Activated T-cell treated with anti-CD3 and anti-CD28 coated beads, Interleukin-2, amount 50 U/mL, for 48 hours (primary cell): ENCODE results near the gene FOXL3.

ENCODE experiments used
- DNase-seq, 2 experiments: peaks; one replicate each; pipeline ENCODE4 v3.0.0-alpha.2; 2020

Gene FOXL3

DNA sequence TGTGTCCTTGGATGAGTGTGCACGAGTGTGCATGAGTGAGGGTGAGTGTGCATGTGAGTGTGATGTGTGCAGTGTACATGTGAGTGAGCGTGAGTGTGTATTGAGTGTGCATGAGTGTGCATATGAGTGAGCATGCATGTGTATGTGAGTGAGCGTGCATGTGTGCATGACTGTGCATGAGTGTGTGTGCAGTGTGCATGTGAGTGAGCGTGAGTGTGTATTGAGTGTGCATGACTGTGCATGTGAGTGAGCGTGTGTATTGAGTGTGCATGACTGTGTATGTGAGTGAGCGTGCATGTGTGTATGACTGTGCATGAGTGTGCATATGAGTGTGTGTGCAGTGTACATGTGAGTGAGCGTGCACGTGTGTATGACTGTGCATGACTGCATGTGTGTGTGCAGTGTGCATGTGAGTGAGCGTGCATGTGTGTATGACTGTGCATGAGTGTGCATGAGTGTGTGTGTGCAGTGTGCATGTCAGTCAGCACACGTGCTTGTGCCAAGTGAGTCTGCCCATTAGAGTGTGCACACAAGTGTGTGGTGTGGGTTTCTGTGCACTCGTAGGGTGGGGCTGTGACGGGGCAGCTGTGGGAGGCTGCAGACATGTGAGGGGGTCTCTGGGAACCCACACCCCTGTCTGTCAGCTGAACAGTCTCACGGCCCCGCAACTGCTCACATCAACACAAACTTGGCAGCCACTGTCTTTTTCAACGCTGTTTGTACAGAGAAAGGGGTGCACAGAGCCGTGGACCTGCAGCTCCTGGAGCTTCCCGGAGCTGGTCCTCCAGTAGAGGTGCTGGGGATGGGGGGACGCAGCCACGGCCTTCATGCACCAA lies 14.8 kb downstream of the FOXL3 start:
- no peak for DNase-seq

DNA sequence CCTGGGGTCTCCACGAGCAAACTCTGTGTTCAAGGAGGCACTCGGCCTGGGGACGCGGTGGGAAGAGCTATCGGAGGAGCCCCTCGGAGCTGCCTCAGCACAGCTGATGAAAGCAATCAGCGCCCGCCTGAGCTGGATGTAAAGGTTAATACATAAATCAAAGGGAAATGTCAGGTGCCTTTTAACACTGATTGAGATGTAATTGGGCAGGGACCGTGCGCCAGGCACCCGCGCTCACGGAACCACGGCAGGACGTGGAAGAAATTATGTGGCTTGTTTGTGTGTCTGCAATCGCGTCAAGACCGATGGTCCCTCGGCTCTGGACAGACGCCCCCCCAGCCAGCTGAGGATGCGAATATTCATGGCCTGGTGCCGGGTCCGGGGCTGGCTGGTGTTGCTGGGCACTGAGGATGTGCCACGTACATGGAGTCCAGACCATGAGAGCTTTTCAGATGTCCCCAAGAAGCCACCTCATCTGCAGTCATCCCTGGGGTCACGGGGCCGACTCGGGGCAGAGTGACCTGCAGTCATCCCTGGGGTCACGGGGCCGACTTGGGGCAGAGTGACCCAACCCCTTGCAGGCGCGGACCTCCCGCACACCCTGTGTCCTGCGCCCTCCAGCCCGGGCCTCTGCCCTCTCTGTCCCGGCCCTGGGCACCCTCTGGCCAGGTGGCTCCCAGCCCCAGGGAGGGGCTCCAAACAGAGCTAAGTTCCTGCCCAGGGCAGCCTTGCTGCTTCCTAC lies 15.6 kb downstream of the FOXL3 start:
- DNase-seq, result no peak

DNA sequence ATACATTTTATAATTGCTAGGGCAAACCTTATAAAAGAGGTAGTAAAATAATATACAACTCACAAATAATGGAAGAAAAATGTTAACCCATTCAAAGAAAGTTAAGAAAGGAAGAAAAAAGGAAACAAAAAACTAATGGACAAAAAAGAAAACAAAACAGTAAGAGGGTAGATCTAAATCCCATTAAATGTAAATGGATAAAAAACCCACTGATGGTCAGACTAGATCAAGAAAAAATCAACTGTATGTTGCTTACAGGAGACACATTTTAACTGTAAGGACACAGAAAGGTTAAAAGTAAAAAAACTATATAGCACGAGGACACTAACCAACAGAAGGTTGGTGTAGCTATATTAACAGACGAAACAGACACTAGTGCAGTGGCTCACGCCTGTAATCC lies 18.0 kb downstream of the FOXL3 start:
- DNase-seq, result no peak

DNA sequence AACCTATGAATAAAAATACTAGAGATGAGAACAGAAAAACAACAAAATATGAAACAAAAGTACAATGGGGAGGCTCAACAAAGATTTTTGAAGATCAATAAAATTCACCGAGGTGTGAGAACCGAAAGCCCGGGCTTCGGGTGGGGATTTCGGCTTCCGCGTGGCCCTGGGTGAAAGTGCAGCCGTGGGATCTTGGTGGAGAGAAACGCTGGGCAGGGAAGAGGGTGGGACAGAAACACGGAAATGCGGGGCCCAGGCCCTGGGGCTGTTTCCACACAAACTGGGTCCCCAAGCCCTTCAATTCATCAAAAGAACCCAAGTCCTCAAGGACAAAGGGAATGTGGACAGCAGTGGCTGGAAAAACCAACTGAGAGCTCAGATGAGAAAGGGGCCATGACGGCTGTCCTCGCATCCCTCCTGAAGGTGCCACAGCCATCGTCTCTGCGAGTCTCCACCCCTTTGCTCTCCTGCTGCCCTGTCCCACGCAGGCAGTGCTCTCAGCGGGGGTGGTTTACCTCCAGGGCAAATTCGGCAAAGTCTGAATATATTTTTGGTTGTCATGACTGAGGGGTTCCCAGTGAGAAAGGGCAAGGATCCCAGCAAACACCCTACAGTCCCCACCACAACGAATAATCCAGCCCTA lies 19.7 kb downstream of the FOXL3 start:
- DNase-seq, result no peak

DNA sequence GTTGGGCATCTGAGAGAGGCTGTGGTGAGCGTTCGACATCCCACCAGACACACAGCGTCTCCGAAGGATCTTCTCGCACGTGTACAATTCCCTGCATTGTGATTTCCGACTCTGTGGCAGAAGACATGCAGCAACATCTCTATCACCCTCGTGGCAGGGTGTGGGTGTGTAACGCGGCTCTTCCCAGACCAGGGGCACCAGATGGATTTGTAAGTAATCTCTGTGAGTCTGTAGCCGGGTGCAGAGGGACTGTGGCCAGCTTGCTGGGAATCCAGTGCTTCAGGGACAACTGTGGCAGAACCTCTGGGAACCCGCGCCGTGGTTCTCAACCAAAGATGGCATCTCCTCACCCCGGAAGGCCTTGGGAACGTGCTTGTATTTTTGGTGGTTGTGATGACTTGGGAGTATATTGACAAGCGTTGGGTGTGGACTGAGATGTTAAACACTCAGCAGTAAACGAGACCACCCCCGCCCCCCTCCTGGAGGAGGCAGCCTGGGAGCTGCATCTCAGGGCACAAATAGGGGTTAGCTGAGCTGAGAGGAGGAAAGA lies 21.2 kb downstream of the FOXL3 start:
- no peak for DNase-seq

DNA sequence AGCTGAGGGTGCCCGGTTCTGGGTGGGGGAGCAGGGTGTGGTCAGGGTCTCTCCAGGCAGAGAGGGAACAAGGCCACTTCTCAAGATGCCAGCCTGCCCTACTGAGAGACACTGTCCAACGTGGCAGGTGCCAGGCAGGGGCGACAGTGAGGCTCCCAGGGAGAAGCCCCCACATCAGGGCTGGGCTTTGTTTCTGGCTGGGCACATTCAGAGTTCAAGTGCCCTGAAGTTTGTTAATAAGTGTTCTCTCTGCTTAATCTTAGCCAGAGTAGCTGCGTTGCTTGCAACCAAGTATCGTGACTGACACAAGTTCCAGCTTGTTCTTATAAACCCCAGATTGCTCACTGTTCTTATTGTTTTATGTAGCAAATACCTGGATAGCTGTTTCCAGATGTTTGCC lies 21.8 kb downstream of the FOXL3 start:
- no peak for DNase-seq

DNA sequence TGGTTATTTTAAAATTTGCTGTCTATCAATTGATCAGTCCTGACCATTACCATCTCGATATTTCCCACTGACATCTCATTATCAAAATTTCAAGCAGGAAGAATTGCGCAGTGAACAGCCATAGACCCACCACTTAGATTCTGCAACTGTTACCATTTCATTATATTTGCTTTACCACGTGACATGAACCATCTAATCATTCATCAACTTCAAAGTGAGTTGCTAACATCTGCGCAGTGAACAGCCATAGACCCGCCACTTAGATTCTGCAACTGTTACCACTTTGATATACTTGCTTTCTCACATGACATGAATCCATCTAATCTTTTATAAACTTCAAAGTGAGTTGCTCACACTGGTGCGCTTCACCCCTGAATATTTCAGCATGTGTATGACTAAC lies 22.5 kb downstream of the FOXL3 start:
- DNase-seq, result no peak

DNA sequence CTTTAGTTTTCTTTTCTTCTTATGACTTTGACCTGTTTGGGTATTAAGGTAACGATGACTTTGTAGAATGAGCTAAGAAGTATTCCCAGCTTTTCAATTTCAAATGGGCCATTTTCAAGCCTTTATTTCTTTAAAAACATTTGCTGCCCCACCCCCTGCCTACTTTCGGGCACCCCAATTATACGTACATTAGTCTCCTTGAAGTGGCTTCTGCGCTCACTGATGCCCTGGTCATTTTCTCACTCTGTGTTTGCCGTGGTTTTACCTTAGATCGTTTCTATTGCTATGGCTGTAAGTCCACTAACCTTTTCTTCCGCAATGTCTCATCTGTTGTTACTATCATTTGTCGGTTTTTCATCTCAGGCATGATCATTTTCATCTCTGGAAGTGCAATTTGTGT lies 24.9 kb downstream of the FOXL3 start:
- no peak for DNase-seq

DNA sequence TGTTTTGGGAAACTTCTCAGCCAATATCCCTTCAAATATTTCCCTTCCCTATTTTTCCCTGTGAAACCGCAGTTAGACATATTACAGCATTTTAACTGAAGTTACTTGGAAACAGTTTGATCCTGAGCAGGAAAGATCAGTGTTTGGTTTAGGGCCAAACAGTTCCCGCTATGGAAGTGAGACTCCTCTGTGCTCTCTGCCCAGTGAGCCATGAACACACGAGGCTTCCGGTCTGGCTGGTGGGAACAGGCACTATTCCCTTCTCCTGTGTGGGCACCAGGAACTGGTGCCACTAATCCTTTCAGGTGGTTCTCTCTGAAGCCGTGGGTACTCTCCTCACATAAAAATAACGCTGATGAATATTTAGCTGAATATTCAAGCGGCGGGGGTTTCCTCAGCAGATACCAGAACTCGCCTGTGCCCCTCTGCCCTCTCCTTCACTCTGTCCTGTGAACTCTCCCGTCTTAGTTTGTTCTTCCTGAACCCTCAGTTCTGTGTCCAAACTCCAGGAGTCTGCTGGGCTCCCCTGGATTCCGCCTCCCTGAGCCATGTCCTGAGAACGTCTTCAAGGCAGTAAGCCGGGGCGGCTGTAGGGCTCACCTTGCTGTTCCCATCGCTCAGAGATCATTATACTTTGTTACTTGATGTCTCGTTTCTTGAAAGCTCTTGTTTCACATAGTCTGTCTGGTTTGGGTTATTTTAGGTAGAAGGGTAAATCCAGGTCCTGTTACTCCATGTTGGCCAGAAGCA lies 25.7 kb downstream of the FOXL3 start:
- DNase-seq, result no peak

DNA sequence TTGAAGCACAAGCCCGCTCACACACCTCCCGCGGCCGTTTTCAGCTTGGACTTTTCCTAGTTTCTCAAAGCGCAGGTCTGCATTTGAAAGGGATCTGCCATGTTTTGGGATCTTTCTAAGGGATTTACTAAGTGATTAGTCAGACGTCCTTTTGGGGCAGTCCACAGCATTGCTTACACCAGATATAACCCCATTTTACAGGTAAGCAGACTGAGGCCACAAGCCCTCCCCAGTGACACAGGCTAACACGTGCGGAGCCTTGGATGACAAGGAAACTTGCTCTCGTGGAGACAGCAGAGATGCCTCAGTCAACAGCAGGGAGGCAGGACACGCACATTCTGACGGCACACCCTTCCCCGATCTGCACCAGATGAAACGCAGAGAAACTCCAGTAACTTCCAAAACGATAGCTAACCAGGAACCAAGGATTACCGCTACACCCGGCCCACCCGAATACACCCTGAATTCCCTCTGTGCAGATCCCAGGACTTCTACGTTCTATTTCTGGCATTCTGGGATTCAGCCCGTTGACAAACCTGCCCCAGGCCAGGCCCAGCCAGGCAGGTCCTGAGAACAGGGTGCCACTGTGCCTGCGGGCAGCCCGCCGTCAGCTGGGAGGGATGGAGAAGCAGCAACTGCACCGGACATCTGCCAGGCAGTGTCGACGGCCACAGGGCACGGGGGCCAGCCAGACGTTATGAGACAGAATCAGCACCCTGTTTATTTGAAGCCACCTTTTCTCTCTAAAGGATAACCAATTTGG lies 27.9 kb downstream of the FOXL3 start:
- DNase-seq, result no peak

DNA sequence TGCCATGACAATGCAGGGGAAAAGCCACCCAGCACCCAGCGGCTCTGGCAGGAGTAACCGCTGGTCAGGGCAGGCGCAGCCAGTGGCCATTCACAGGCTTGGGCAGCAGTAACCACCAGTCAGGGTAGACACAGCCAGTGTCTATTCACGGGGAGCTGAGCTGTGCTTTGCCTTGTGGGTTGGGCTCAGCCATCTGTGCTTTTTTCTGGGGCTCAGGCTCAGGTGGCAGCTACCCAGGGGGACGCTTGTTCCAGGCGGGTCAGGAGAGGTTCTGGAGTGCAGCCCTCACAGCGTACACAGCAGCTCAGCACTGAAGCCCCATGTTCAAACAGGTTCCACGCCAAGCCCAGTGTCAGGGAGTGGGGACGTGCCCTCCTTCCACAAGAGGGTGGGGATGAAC lies 28.5 kb downstream of the FOXL3 start:
- DNase-seq, result no peak

DNA sequence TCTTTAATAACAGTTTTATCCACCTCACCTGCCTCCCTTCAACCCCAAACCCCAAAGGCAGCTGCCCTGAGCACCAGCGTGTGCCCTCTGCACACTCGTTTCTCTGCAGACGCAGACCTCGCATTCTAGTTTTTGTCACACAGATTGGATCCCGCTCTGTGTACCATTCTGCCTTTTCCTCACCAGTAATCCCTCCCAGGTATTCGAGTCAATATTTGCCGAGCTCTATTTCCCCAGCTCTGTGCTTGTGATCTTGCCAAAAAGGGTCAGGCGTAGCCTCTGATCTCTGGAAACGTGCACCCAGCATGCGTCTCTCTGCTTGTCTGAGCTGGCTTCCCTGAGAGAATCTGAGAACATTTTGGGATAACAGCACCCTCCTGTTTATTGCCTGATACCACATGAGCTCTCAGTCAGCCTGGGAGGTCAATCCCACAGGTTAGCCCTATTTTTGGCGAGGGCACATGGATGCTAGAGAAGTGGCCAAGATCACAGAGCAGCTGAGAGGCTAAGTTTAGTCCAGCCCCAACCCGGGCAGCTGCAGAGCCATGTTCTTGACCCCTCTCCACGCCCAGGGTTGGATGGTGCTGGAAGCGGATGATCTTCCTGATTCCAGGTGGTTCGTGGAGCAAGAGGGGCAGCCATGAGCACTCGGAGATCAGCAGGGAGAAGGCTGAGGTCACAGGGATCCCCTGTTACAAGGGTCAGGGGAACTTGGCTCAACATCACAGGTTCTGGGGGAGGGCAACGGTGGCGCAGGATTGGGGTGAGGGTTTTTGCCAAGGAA lies 29.1 kb downstream of the FOXL3 start:
- no peak for DNase-seq

DNA sequence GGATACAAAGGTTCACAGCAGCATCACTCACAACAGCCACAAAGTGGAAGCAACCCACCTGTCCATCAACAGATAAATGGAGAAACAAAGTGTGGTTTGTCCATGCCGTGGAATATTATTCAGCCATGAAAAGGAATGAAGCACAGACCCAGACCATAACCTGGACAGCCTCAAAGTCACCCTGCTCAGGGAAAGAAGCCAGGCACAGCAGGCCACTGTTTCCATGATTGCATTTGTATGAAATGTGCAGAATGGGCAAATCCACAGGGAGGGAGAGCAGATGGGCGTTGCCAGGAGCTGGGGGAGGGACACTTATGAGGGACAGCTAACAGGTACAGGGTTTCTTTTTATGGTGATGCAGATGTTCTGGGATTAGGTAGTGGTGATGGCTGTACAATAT lies 30.3 kb downstream of the FOXL3 start:
- no peak for DNase-seq

DNA sequence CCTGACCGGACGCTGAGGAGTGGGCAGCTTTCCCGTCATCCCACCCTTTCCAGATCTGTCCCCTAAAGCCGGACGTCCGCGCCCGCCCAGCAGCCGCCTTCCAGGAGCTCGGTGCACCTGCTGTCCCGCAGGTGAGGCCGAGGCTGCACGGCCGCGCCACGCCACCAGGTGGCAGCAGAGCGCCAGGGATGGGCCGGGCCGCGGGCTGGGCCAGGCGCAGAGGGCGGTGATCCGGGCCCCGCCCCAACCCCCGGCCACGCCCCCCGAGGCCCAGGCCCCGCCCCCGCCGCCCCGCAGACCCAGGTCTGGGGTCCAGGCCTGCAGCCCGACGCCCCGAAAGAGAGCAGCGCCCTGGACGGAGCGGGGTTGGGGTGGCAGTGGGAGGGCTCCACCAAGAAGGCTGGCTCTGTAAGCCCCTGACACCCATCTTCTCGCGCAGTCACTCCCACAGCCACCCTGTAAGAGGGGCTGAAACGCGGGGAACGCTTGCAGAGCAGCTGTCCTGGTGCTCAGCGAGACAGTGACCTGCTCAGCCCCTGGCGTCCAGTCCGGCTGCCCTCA lies 32.2 kb downstream of the FOXL3 start:
- DNase-seq, result peak; percentile 93

DNA sequence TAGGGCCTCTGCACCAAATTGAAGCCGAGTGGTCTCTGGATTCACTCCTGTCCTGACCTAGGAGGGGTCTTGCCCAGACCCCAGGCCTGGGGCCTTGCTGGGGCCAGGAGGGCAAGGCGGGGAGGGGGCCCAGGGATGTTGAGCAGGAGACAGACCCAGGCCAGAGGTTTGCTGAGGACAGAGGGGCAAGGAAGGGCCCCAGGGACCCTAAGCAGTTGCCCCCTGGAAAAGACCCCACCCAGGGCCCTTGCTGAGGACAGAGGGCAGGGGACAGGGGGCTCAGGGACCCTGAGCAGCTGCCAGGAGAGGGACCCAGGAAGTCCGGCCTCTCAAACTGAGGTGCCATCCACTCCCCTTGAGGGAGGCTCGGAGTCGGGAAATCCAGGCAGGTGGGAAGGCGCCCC lies 32.7 kb downstream of the FOXL3 start:
- DNase-seq, result no peak

DNA sequence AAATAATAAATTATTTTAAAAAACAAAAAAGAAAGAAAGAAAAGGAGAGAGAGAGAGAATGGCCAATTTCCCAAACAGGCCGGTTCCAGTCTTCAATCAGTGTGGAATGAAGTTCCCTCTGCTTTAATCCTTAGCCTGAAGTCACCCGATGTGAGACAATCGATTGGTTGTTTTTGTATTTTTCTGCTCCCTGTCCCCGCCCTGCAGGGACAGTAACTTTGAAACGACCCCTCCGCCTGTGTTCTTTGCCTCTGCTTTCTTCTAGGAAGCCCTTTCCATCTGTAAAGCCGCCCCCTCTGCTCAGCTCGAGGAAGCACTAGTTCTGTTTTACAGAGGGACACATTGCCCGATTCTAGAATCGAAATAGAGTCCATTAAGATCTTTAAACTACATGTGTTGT lies 33.4 kb downstream of the FOXL3 start:
- no peak for DNase-seq

DNA sequence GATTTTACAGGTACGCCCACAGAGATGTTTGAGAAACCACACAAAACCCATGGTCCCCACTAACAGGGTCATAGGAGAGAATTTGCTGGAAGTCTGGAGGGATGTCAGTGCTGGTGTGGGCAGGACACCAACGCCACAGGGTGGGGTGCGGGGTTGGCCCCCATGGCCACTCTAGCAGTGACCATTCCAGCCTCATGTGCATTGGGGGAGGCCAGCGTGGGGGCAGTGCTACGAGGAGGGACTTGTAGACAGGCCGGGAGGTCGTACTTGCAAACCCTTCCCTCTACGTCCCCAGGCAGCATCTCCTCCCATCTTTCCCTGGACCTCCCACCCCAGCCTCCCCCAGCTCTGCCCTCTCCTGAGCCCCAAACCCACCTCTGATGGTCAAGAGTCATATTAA lies 34.0 kb downstream of the FOXL3 start:
- no peak for DNase-seq

DNA sequence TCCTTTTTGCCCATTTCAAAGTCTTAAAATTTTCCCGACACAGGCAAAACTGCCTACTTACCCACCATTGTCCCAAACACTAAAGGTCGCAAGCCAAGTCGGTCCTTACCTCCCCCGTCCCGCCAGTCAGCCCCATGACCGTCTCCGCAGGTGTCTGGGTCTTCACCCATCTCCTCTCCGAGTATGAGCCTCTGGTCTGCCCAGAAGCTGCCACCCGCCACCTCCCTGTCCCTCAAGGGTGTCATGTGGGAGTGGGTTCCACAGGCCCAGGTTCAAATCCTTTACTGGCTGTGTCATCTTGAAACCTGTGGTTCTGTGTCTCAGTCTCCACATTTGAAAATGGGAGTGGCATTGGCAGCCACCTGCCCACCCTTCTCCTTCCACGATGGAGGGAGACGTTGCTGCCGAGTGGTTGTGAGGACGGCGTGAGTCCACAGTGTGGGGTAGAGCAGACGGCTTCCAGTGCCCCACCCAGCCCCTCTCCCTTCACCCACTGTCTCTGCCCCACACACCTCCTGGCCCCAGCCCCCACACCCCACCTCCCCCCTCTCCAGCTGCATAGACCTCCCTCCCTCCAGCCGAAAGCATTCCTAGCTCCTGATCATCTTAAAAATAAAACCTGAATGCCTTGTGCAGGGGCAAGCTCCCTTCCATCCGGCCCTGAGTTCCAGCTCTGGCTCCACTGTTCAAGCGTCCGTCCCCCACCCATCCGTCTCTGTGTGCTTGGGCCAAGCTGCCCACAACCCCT lies 35.3 kb downstream of the FOXL3 start:
- DNase-seq, result no peak

DNA sequence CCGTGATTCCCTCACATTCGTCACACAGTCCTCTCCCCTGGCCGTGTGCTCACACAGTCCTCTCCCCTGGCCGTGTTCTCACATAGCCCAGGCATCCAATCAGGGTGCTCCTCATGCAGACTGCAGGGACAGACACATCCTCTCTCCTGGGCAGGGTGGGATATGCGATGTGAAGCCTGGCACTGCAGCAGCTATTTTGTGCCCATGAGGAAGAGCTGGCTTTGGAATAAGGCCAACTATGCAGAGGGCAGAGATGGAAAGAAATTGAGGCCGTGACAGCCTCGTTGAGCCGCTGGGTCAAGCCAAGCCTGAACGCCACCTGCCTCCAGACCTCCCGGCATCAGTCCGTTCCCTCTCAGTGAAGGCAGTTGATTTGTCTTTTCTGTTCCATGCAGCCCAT lies 35.8 kb downstream of the FOXL3 start:
- DNase-seq, result no peak

DNA sequence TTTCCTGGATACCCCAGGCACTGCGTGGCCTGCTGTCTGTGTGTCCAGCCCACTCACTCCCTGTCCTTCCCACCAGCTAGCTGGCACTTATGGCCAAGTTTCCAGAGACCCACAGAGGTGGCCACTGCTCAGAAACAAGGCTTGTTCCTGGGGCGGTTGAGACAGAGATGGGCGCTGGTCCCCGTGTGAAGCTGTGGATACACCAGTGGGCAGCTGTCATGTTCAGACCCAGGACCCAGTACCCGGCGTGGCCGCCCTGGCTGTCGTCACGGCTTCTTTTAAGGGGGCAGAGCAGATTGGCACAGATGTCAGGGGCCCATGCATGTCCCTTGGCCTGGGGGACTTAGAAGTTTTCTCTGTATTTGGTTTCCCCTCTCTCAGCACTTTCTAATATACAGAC lies 36.3 kb downstream of the FOXL3 start:
- DNase-seq, result no peak
